Measurements from ENCODE around the gene RERE. TPM values are rescaled to one million over a fixed set of nuclear protein-coding genes. Genes with fewer than 3 reads are reported as not detected.
A peak's percentile ranks its signal among the peaks of the same experiment; 100 is the strongest.

Gene RERE
- total RNA-seq, 1 experiment from 2014 or later = 161 TPM

- DNase-seq (ENCODE audit: low spot score) (no peak), ATAC-seq (no peak)
- Mint-ChIP-seq H3K27ac (peak overlapping the region; percentile 60), H3K9me3 (peaks cover 4% of the 10 kb centered on the region), H3K36me3 (peaks cover 3% of the 10 kb centered on the region), H3K4me3 (no peak overlapping the region), H3K27me3 (ENCODE audit: low read depth) (no peaks in the 10 kb centered on the region), H3K4me1 (peaks cover 53% of the 10 kb centered on the region)
- CTCF ChIA-PET = interaction anchor here (3.7 kb wide), 1 partner anchor 138 kb away, joined by 9 read pairs; no protein-coding TSS in a partner anchor
- TF ChIP-seq PREB (CRISPR knock-in tag; IDR thresholded peaks at IDR 0.05; ENCODE audit: borderline replicate concordance) (no peak), EMX1 (CRISPR knock-in tag; IDR thresholded peaks at IDR 0.05) (no peak), MXD4 (CRISPR knock-in tag; IDR thresholded peaks at IDR 0.05; ENCODE audit: borderline replicate concordance) (no peak), MAX (CRISPR knock-in tag; IDR thresholded peaks at IDR 0.05) (no peak), ZBTB21 (CRISPR knock-in tag; IDR thresholded peaks at IDR 0.05; ENCODE audit: borderline replicate concordance) (no peak), RORB (CRISPR knock-in tag; IDR thresholded peaks at IDR 0.05) (no peak), AR (CRISPR knock-in tag; IDR thresholded peaks at IDR 0.05) (no peak), ZNF423 (CRISPR knock-in tag; IDR thresholded peaks at IDR 0.05) (no peak), ERG (CRISPR knock-in tag; IDR thresholded peaks at IDR 0.05) (no peak), FOXK1 (CRISPR knock-in tag; IDR thresholded peaks at IDR 0.05) (no peak), CTCF (IDR thresholded peaks at IDR 0.05) (no peak)
- POLR2A ChIA-PET = no interaction called here
Measured at GRCh38 chr1:8711151-8711550, 106.3 kb downstream of the RERE start.

- no peak overlapping the region for H3K4me3 Mint-ChIP-seq
- POLR2A ChIA-PET = no interaction called here
- DNase-seq (ENCODE audit: low spot score) = no peak
- H3K9me3 Mint-ChIP-seq = peaks cover 4% of the 10 kb centered on the region
- peak overlapping the region; percentile 69 for H3K27ac Mint-ChIP-seq
- CTCF ChIA-PET = interaction anchor here (0.8 to 3.7 kb wide), 2 partner anchors 13 to 141 kb away, joined by 4 to 9 read pairs; no protein-coding TSS in a partner anchor
- peaks cover 3% of the 10 kb centered on the region for H3K36me3 Mint-ChIP-seq
- ATAC-seq = no peak
- TF ChIP-seq TP53 (CRISPR knock-in tag; IDR thresholded peaks at IDR 0.05) = no peak
- no peak for TF ChIP-seq E2F5 (CRISPR knock-in tag; IDR thresholded peaks at IDR 0.05)
- no peak for TF ChIP-seq GABPB1 (CRISPR knock-in tag; IDR thresholded peaks at IDR 0.05)
- TF ChIP-seq ZNF396 (CRISPR knock-in tag; IDR thresholded peaks at IDR 0.05; ENCODE audit: borderline replicate concordance) = no peak
- TF ChIP-seq SMAD3 (CRISPR knock-in tag; IDR thresholded peaks at IDR 0.05; ENCODE audit: borderline replicate concordance) = no peak
- TF ChIP-seq FOXP1 (CRISPR knock-in tag; IDR thresholded peaks at IDR 0.05; ENCODE audit: borderline replicate concordance) = no peak
- no peak for TF ChIP-seq GTF2I (CRISPR knock-in tag; conservative IDR thresholded peaks at IDR 0.05)
- no peak for TF ChIP-seq RORB (CRISPR knock-in tag; IDR thresholded peaks at IDR 0.05)
- TF ChIP-seq SMAD4 (CRISPR knock-in tag; IDR thresholded peaks at IDR 0.05) = no peak
- no peak for TF ChIP-seq CBFB (CRISPR knock-in tag; IDR thresholded peaks at IDR 0.05; ENCODE audit: low read depth)
- no peak for TF ChIP-seq NR3C1 (CRISPR knock-in tag; conservative IDR thresholded peaks at IDR 0.05; ENCODE audit: low read depth)
- H3K4me1 Mint-ChIP-seq = peaks cover 70% of the 10 kb centered on the region
- H3K27me3 Mint-ChIP-seq (ENCODE audit: low read depth) = no peaks in the 10 kb centered on the region
Measured at GRCh38 chr1:8708259-8708658, 109.2 kb downstream of the RERE start.

Data from WTC11 (cell line).